HL-60 (cell line): ENCODE results near the gene PPIL4.

Experiments
- CTCF ChIP-seq: IDR thresholded peaks from one replicate; pipeline ENCODE4 v1.5.1; 2011; ENCODE audit warnings: low read length, control low read depth, inconsistent platforms; ENCODE audit not compliant: insufficient read depth
- REST ChIP-seq: IDR thresholded peaks from 2 replicates; pipeline ENCODE4 v1.6.1; 2012; ENCODE audit warnings: low read depth; ENCODE audit not compliant: insufficient replicate concordance

- TF ChIP-seq CTCF (no peak), REST (no peak)
Measured at GRCh38 chr6:149463781-149464180, 82.1 kb downstream of the PPIL4 start.
